Stimulated activated CD4-positive, alpha-beta T cell treated with anti-CD3 and anti-CD28 coated beads, TNF-alpha, amount 100 ng/mL, for 1 hour (primary cell): ENCODE data around the gene RSPH4A.
"Not testable (repeated sequence)": the region's sequence is repeated elsewhere in the genome, so short reads cannot be mapped to it uniquely, and the experiment has no call there.

Experiments used
- DNase-seq, 3 donors: peaks; one replicate each; pipeline ENCODE4 v3.0.0-alpha.2; 2020; ENCODE audit warnings: low read depth in 3 of 3, low spot score in 1 of 3

Gene RSPH4A

GRCh38 chr6:116615937-116616736 is at the start of gene RSPH4A:
RSPH4A (plus strand) TSS chr6:116616479; CDS start chr6:116616624, 145 bp downstream.
- peak in 2 of 3 donors; percentile 22 to 31 for DNase-seq

GRCh38 chr6:116568111-116568510 is 48.2 kb upstream of the RSPH4A start:
- DNase-seq: no peak

GRCh38 chr6:116568821-116569755 is 47.2 kb upstream of the RSPH4A start:
- no peak for DNase-seq

- DNase-seq: peak; percentile 92 to 97 (median 94)
Observed at GRCh38 chr6:116570856-116571682, 45.2 kb upstream of the RSPH4A start, which contains the start of gene RWDD1. RWDD1 (plus strand) TSS chr6:116571504; CDS start chr6:116571583, 79 bp downstream.

GRCh38 chr6:116571683-116572000 is 44.6 kb upstream of the RSPH4A start:
- DNase-seq: no peak

GRCh38 chr6:116572162-116572561 is 44.1 kb upstream of the RSPH4A start:
- no peak for DNase-seq

GRCh38 chr6:116575227-116575626 is 41.1 kb upstream of the RSPH4A start:
- DNase-seq: no peak

- DNase-seq: no peak
Observed at GRCh38 chr6:116577486-116577885, 38.8 kb upstream of the RSPH4A start.

- no peak for DNase-seq
Observed at GRCh38 chr6:116578335-116578734, 37.9 kb upstream of the RSPH4A start.

- DNase-seq: no peak
Observed at GRCh38 chr6:116579143-116579542, 37.1 kb upstream of the RSPH4A start.

- DNase-seq: no peak
Observed at GRCh38 chr6:116580198-116580597, 36.1 kb upstream of the RSPH4A start.

GRCh38 chr6:116586276-116586675 is 30.0 kb upstream of the RSPH4A start:
- DNase-seq: no peak

GRCh38 chr6:116586738-116587137 is 29.5 kb upstream of the RSPH4A start:
- no peak for DNase-seq

GRCh38 chr6:116595247-116595646 is 21.0 kb upstream of the RSPH4A start:
- no peak for DNase-seq

- no peak for DNase-seq
Observed at GRCh38 chr6:116596815-116597214, 19.5 kb upstream of the RSPH4A start.

- DNase-seq: not testable (repeated sequence)
Observed at GRCh38 chr6:116603916-116604315, 12.4 kb upstream of the RSPH4A start.

GRCh38 chr6:116604868-116605267 is 11.4 kb upstream of the RSPH4A start:
- DNase-seq: not testable (repeated sequence)

- no peak for DNase-seq
Observed at GRCh38 chr6:116605935-116606334, 10.3 kb upstream of the RSPH4A start.

GRCh38 chr6:116611056-116611455 is 5.2 kb upstream of the RSPH4A start:
- DNase-seq: no peak

- DNase-seq: no peak
Observed at GRCh38 chr6:116616737-116617053, 416 bp downstream of the RSPH4A start.
